Measurements from ENCODE around the gene NTHL1. TPM values are rescaled to one million over a fixed set of nuclear protein-coding genes. Genes with fewer than 3 reads are reported as not detected.

NTHL1 gene
- total RNA-seq, 1 experiment from 2014 or later = 32.8 TPM

DNA sequence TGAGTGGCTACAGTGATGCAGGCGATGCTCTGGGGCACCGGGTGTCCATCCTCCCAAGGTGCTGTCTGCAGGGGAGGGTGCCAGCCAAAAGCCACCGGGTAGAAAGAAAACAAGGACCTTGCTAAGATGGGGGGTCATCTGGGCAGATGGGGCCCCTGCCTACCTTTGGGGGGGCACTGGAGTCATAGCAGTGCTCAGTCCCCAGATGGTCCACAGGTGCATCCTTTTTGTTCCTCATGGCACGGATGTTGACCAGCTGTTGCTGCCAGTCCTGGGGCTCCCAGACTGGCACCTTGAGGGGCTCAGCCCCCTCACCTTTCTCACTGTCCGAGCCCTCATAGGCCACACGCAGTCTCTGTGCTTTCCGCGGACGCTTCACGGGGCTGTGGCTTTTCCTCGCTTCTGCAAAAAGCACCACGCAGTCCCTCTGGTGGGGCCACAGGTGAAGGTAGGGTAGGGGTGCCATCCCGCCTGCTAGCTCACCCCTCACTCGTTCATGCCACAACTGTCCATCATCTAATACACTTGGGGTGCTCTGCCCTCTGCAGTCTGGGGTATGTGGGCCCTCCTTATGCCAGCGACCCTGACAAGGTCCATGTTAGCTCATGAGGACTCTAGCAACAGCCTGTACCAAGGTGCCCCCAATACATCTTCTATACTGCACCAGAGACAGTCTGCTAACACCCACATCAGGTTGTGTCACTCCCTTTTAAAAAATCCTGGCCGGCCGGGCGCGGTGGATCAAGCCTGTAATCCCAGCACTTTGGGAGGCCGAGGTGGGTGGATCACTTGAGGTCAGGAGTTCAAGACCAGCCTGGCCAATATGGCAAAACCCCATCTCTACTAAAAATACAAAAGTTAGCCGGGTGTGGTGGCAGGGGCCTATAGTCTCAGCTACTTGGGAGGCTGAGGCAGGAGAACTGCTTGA lies 1.4 kb downstream of the NTHL1 start:
- H3K36me3 Mint-ChIP-seq (ENCODE audit: insufficient read depth, unreplicated experiment) = peaks cover 45% of the 10 kb centered on the region
- TF ChIP-seq, protein P1, sequence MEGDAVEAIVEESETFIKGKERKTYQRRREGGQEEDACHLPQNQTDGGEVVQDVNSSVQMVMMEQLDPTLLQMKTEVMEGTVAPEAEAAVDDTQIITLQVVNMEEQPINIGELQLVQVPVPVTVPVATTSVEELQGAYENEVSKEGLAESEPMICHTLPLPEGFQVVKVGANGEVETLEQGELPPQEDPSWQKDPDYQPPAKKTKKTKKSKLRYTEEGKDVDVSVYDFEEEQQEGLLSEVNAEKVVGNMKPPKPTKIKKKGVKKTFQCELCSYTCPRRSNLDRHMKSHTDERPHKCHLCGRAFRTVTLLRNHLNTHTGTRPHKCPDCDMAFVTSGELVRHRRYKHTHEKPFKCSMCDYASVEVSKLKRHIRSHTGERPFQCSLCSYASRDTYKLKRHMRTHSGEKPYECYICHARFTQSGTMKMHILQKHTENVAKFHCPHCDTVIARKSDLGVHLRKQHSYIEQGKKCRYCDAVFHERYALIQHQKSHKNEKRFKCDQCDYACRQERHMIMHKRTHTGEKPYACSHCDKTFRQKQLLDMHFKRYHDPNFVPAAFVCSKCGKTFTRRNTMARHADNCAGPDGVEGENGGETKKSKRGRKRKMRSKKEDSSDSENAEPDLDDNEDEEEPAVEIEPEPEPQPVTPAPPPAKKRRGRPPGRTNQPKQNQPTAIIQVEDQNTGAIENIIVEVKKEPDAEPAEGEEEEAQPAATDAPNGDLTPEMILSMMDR (IDR thresholded peaks at IDR 0.05; ENCODE audit: unreplicated experiment) = no peak
- peaks cover 32% of the 10 kb centered on the region for H3K4me1 Mint-ChIP-seq (ENCODE audit: low read depth, unreplicated experiment)
- no peaks in the 10 kb centered on the region for H3K9me3 Mint-ChIP-seq (ENCODE audit: low read depth, unreplicated experiment)
- peak overlapping the region; percentile 75 for H3K4me3 Mint-ChIP-seq (ENCODE audit: low read depth, unreplicated experiment)
- intact Hi-C loops (cut with micrococcal nuclease; ENCODE audit: unreplicated experiment) = no loop called here
- CTCF ChIA-PET = interaction anchor here (1.2 kb wide), 2 partner anchors 19 to 75 kb away, joined by 4 read pairs; no protein-coding TSS in a partner anchor
- H3K27me3 Mint-ChIP-seq (ENCODE audit: unreplicated experiment) = no peaks in the 10 kb centered on the region
- peak overlapping the region; percentile 11 for H3K27ac Mint-ChIP-seq (ENCODE audit: unreplicated experiment)
- no peak for DNase-seq
- BruUV-seq (replicated peaks) = no TSS peak

DNA sequence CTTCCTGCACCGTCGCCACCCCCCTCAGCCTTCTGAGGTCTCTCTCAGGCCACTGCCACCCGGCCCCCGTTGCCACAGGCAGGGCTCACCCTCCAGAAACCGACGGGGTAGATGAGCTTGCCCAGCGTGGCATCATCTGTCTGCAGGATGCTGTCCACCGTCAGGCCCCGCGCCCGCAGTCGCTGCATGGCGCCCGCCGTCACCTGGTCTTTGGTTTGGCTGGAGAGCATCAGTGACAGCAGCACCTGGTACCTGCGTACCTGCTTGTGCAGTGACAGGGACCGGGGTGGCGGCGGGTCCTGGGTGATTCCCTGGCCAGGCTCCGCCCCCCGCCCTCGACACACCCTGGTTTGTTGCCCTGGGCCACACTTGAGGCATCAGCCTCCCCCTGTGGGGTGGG lies 3.1 kb downstream of the NTHL1 start:
- DNase-seq = no peak
- Mint-ChIP-seq H3K9me3 (ENCODE audit: low read depth, unreplicated experiment) (no peaks in the 10 kb centered on the region), H3K4me1 (ENCODE audit: low read depth, unreplicated experiment) (peaks cover 42% of the 10 kb centered on the region), H3K4me3 (ENCODE audit: low read depth, unreplicated experiment) (no peak overlapping the region), H3K27me3 (ENCODE audit: unreplicated experiment) (no peaks in the 10 kb centered on the region), H3K36me3 (ENCODE audit: insufficient read depth, unreplicated experiment) (peaks cover 43% of the 10 kb centered on the region), H3K27ac (ENCODE audit: unreplicated experiment) (no peak overlapping the region)
- TF ChIP-seq, protein P1 (IDR thresholded peaks at IDR 0.05; ENCODE audit: unreplicated experiment) = no peak
- intact Hi-C loops (cut with micrococcal nuclease; ENCODE audit: unreplicated experiment) = no loop called here
- CTCF ChIA-PET = no interaction called here
- no TSS peak for BruUV-seq (replicated peaks)

DNA sequence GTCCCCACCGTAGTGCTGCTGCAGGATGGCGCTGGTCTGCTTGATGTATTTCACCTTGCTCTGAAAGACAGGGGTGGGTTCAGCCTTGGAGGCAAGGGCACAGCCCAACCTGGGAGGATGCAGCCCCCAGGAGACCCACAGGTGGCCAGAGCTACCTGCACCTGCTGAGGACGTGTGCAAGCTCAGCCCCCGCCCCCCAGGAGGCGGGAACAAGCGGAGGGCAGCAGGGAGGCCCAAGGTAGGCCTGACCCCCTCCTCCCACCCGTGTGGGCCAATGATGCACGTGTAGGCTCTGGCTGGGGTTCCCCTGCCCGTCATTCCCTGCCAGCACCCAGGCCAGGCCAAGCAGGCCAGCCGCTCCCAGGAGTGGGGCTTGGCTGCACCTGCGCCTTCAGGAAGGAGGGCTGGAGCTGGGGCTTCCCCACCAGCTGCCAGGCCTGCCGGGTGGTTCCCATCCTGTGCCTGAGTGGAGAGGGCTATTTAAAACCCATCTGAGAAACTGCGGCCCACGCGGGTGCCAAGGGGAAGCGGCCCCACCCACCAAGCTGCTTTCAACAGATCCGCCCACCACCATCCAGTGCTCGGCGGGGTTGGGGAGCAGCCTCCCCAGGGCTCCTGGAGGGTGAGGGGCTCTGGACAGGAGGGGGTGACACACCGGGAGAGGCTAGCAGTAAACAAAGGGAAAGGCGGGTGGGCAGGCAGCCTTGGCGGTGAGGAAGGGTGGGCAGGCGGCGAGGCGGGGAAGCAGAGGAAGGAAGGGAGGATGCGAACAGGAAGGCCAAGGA lies 3.8 kb downstream of the NTHL1 start:
- Mint-ChIP-seq H3K36me3 (ENCODE audit: insufficient read depth, unreplicated experiment) (peaks cover 45% of the 10 kb centered on the region), H3K4me3 (ENCODE audit: low read depth, unreplicated experiment) (no peak overlapping the region), H3K4me1 (ENCODE audit: low read depth, unreplicated experiment) (peaks cover 41% of the 10 kb centered on the region), H3K27me3 (ENCODE audit: unreplicated experiment) (no peaks in the 10 kb centered on the region), H3K27ac (ENCODE audit: unreplicated experiment) (no peak overlapping the region), H3K9me3 (ENCODE audit: low read depth, unreplicated experiment) (no peaks in the 10 kb centered on the region)
- TF ChIP-seq, protein P1 (IDR thresholded peaks at IDR 0.05; ENCODE audit: unreplicated experiment) = no peak
- DNase-seq = no peak
- CTCF ChIA-PET = no interaction called here
- intact Hi-C loops (cut with micrococcal nuclease; ENCODE audit: unreplicated experiment) = no loop called here
- no TSS peak for BruUV-seq (replicated peaks)

DNA sequence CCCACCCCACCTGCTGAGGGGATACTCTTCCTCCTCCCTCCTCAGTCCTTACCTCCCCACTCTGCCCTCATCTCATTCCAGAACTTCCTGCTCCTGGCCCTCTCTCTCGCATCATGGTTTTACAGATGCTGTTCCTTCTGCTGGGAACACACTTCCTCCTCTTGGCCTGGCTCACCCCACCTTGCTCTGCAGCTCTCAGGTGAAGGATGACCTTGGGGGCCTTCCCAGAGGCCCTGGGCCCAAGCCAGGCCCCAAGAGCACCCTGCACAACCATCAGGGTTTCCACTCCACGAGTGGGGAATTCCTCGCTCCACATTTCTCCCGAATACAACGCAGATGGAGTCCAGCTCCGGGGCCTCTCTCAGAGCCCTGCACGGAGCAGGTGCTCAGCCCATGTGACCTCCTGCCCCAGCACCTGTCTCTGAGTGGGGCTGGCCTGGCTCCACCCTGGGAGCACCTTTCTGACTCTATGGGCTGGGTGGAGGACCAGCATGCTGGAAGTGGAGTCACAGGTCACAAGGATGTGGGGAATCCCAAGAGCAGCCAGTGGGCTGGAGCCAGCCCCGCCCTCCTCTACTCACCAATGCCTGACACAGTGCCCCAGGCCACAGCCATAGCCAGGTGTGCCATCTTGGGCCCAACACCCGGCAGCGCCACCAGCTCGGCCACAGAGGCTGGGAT lies 4.5 kb downstream of the NTHL1 start:
- no peak overlapping the region for H3K27ac Mint-ChIP-seq (ENCODE audit: unreplicated experiment)
- no peaks in the 10 kb centered on the region for H3K9me3 Mint-ChIP-seq (ENCODE audit: low read depth, unreplicated experiment)
- H3K36me3 Mint-ChIP-seq (ENCODE audit: insufficient read depth, unreplicated experiment) = peaks cover 42% of the 10 kb centered on the region
- no peak for DNase-seq
- BruUV-seq (replicated peaks) = no TSS peak
- peaks cover 35% of the 10 kb centered on the region for H3K4me1 Mint-ChIP-seq (ENCODE audit: low read depth, unreplicated experiment)
- intact Hi-C loops (cut with micrococcal nuclease; ENCODE audit: unreplicated experiment) = no loop called here
- H3K27me3 Mint-ChIP-seq (ENCODE audit: unreplicated experiment) = no peaks in the 10 kb centered on the region
- CTCF ChIA-PET = interaction anchor here (0.6 kb wide), 1 partner anchor 154 kb away, joined by 3 read pairs; no protein-coding TSS in a partner anchor
- H3K4me3 Mint-ChIP-seq (ENCODE audit: low read depth, unreplicated experiment) = no peak overlapping the region
- TF ChIP-seq, protein P1 (IDR thresholded peaks at IDR 0.05; ENCODE audit: unreplicated experiment) = no peak
